Frontal cortex (tissue), 4 donors: ENCODE data around the gene LPIN3. TPM values are rescaled to one million over a fixed set of nuclear protein-coding genes. Genes with fewer than 3 reads are reported as not detected.
"Not testable (repeated sequence)": the region's sequence is repeated elsewhere in the genome, so short reads cannot be mapped to it uniquely, and the experiment has no call there.

Experiments
- DNase-seq, 2 donors: peaks; one replicate each; pipeline ENCODE4 v3.0.0; 2012; ENCODE audit warnings: low spot score in 2 of 2
- FAIRE-seq: peaks from 2 replicates; lab custom pipeline; 2012; peaks lifted over from hg19 to GRCh38; lab: Jason Lieb, UNC
- total RNA-seq: library from RNA; depleted of rRNA; stranded (reverse); fragments of >200 nt; gene quantifications from one replicate; pipeline ENCODE4 v1.2.3, GENCODE V29; 2014
- donor health status: control.
- donor health status: control.
- donor health status: control.

Gene LPIN3, protein sequence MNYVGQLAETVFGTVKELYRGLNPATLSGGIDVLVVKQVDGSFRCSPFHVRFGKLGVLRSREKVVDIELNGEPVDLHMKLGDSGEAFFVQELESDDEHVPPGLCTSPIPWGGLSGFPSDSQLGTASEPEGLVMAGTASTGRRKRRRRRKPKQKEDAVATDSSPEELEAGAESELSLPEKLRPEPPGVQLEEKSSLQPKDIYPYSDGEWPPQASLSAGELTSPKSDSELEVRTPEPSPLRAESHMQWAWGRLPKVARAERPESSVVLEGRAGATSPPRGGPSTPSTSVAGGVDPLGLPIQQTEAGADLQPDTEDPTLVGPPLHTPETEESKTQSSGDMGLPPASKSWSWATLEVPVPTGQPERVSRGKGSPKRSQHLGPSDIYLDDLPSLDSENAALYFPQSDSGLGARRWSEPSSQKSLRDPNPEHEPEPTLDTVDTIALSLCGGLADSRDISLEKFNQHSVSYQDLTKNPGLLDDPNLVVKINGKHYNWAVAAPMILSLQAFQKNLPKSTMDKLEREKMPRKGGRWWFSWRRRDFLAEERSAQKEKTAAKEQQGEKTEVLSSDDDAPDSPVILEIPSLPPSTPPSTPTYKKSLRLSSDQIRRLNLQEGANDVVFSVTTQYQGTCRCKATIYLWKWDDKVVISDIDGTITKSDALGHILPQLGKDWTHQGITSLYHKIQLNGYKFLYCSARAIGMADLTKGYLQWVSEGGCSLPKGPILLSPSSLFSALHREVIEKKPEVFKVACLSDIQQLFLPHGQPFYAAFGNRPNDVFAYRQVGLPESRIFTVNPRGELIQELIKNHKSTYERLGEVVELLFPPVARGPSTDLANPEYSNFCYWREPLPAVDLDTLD
- 0.41 TPM for total RNA-seq

GRCh38 chr20:41340327-41341055 lies at the start of gene LPIN3:
LPIN3 (plus strand) TSS chr20:41340821; CDS start chr20:41345804, 4,983 bp downstream.
- no peak for FAIRE-seq

DNA sequence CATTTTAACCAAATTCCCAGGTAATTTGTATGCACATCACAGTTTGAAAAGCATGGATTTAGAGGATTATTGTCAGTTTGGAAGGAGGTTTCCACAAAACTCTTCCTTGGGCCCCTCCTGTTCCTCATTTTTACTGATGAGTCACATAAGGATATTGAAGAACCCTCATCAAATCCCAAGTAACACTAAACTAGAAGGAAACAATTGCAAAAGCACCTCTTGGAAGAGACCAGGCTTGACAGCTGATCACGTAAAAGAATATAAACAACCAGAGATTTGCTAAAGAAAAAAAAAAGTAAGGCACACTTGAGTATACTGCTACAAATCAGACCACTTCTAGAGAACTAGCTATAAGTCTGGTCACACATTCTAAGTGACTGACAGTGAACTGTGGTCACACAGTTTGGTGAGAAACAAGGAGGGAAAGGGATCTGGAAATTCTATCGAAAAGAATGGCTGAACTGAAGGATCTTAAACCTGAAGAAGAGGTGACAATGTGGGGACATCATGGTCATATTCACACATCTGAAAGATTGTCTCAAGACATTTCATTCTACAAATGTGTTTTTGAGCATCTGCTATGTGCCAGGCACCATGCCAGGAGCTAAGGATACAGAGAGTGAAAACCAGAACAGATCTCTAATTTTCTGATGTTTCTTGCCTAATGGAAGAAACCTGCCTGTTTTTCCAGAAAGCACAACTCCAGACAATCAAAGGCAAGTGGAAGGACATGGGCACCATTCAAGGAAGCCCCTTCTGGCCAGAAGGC lies 47.2 kb upstream of the LPIN3 start:
- DNase-seq (no peak), FAIRE-seq (no peak)

More at GRCh38 chr20:41340327-41341055, at the start of gene LPIN3:
- peak in 1 of 2 donors; percentile 80 for DNase-seq

DNA sequence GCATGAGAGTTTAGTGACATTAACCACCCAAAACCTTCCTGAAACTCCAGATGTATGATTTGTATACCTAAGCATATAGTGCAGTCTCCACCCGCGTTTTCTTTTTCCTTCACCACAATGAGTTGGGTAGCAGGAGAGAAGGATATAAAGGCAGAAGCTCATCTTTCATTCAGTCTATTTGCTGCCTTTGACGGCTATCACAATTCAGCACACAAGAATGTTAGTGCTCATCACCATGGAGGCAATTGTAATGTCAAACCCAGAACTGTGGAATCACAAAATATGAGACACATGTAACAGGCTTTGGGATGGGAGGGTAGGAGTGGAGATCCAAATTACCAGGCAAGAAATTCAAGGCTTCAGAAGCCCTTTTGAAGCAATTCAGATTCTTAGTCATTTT lies 40.7 kb upstream of the LPIN3 start:
- FAIRE-seq: no peak
- DNase-seq: no peak

- DNase-seq: no peak
- no peak for FAIRE-seq
Observed at GRCh38 chr20:41300383-41300782, 40.2 kb upstream of the LPIN3 start.

- DNase-seq (no peak), FAIRE-seq (no peak)
Observed at GRCh38 chr20:41300886-41301285, 39.7 kb upstream of the LPIN3 start.

- FAIRE-seq: no peak
- DNase-seq: no peak
Observed at GRCh38 chr20:41304002-41304401, 36.6 kb upstream of the LPIN3 start.

DNA sequence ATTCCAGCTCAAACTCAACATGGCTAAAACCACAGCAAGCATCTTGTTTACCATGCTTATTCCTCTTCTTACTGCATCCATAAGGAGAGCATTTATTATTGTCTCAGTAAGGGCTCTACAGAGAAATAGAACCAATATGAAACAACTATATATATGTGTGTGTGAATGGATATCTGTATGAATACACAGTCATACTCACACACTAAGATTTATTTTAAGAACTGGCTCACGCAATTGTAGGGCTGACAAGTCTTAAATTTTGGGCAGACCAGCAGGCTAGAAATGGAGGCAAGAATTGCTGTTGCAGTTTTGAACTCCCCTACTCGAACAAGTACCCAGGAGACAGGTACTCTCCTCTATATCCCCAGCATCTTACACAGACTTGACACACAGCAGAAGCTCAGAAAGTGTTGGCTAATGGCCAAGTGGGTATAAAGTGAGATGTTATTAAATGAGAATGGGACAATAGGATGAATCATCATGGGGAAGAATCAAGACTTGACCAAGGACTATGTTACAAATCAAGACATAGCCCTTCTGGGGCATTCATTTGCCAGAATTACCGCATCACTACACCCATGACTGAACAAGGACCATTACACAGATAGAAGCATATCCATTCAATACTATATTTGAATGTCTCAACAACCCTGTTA lies 36.1 kb upstream of the LPIN3 start:
- FAIRE-seq (no peak), DNase-seq (no peak)

GRCh38 chr20:41306061-41306727 lies 34.4 kb upstream of the LPIN3 start:
- DNase-seq: no peak
- FAIRE-seq: no peak

DNA sequence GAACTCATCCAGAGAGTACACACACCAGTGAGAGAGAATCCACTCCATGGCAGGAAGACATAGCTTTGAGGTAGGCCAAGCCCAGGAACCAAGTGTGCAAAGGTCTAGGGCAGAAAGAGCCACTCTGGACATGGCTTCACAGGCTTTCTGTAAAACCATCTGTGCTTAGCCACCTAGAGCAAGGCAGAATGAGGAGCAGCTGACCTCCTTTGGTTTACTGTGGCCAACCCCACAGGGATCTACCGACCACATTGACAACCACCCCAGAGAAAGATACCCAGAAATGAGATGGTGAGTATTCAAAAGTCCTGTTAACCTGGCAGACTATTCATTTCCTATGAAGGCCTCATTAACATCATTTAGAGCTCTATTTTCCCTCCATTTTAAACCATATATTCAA lies 33.6 kb upstream of the LPIN3 start:
- DNase-seq (no peak), FAIRE-seq (no peak)

- no peak for FAIRE-seq
- no peak for DNase-seq
Observed at GRCh38 chr20:41308290-41308711, 32.3 kb upstream of the LPIN3 start.

DNA sequence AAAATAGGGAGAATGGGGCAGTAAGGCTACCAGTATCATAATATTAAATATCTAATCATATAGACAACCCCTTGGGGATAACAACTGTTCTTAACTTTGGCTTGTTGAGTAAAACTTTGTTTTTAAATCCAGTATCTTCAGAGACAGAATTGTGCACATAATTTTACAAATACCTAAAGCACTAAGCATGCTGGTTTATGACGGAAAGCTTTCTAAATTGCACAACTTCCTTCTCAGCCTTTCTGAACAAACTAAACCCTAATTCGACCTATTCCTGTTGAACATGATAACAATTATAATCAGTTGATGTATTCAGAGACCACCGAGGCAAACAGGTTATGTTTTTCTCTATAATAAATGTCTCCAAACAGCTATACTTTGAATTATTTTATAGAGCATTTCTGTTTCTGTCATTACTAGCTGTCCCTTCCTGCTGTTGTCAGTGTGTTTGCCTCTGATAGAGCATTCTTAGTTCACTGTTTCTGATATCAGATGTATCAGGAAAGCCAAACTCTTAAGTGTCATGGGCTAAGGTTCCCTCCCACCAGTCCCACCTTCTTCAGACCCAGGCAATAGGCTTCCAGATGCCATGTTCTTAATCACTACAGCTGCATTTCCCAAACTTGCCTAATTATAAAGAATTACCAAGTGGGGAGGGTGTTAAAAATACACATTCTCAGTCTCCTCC lies 31.8 kb upstream of the LPIN3 start:
- FAIRE-seq: no peak

DNA sequence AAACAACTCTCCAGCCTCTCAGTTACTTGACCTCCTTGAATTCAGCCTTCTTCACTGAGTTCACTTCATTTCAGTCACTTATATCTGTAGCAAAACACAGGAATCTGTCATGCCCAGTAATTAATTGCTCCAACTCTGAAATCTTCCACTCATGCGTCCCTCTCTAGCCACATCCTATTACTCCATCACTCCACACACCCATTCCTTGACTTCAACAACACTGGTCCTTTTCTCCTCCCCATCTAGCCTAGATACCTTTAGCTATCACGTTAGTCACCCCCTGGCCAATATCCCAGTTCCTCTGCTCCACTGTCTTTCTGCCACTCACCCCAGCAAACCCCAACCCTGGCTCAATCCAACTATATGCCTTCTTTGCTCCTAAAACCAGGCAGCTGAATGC lies 30.8 kb upstream of the LPIN3 start:
- FAIRE-seq: no peak
- no peak for DNase-seq

More for the DNA sequence above, 31.8 kb upstream of the LPIN3 start:
- DNase-seq: no peak

DNA sequence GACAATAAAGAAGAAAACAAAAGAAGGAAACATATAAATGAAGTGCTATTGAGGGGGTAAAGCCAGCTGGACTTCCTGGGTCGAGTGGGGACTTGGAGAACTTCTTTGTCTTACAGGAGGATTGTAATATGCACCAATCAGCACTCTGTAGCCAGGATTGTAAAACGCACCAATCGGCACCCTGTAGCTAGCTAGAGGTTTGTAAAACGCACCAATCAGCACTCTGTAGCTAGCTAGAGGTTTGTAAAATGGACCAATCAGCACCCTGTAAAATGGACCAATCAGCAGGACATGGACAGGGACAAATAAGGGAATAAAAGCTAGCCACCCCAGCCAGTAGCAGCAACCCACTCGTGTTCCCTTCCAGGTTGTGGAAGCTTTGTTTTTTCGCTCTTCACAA lies 28.6 kb upstream of the LPIN3 start:
- DNase-seq, FAIRE-seq: not testable (repeated sequence)

GRCh38 chr20:41314386-41314785 lies 26.2 kb upstream of the LPIN3 start:
- FAIRE-seq: no peak
- DNase-seq: no peak

- FAIRE-seq: no peak
Observed at GRCh38 chr20:41316051-41316450, 24.6 kb upstream of the LPIN3 start.

DNA sequence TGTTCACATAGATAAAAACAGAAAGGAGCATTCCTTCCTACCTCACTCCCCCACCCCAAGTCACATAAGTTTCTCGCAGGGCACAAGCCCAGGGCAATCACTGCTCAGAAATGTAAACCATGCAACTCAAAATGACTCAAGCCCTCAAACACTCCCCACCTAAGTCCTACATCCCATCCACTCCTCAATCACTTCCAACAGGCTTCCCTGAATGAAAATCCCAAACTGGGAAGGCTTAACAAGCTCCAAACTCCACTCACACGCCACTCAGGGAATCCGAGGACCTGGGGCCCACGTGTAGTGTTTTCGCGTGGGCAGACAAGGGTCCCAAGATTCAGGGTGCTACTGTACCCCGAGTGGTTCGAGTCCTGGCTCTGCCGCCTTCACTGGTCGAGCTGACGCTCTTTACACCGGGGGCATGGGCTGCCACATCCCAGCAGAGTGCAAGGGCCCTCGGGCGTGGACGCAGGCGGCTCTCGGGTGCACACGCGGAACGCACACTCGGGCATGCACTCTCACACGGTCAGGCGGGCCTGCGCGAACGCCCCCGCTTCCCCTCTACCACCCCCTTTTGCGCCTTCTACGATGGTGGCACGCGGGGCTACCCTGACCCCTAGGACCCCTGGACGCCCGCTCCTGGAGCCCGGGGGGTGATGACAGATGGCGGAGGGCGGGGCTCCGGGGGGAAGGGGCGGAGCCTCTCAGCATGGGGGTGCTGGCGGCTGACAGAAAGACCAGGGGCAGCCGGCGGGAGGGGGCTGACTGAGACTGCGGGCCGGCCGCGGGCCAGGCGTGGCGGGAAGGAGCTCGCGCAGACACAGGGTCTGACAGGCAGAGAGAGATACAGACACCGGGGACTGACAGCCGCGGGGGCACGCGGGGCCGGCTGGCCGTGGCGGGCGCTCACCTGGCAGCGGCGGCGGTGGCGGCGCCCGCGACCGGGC lies 23.7 kb upstream of the LPIN3 start:
- DNase-seq (peak; percentile 86 to 88), FAIRE-seq (no peak)

More at GRCh38 chr20:41316051-41316450, 24.6 kb upstream of the LPIN3 start:
- peak in 1 of 2 donors; percentile 29 for DNase-seq
